HG03378 (cell line): ENCODE measurements around the gene DUSP12.
A peak's percentile ranks its signal among the peaks of the same experiment; 100 is the strongest.
"Not testable (repeated sequence)": the region's sequence is repeated elsewhere in the genome, so short reads cannot be mapped to it uniquely, and the experiment has no call there.

ENCODE experiments used
- ATAC-seq: cut with Tn5 transposase; IDR thresholded peaks from one replicate; pipeline ENCODE4 v1.9.1; 2021; ENCODE audit warnings: mild to moderate bottlenecking, moderate library complexity; ENCODE audit not compliant: unreplicated experiment

Gene DUSP12

GRCh38 chr1:161749509-161750407 lies at the start of gene DUSP12:
TSS of gene DUSP12 (plus strand) at chr1:161749786. CDS start at chr1:161749802, 16 bp downstream.
- ATAC-seq, result peak; percentile 94

- ATAC-seq, result no peak
These were observed 47.3 kb upstream of the DUSP12 start for GRCh38 chr1:161702250-161702649.

GRCh38 chr1:161705537-161705936 lies 44.0 kb upstream of the DUSP12 start:
- peak; percentile 42 for ATAC-seq

GRCh38 chr1:161706113-161706481 lies 43.5 kb upstream of the DUSP12 start:
- ATAC-seq, result no peak

GRCh38 chr1:161706482-161707347 lies 42.9 kb upstream of the DUSP12 start, which contains the start of gene FCRLA:
TSS of gene FCRLA (plus strand) at chr1:161707229. CDS start at chr1:161707265, 36 bp downstream.
- peak; percentile 62 for ATAC-seq

GRCh38 chr1:161707503-161707902 lies 42.1 kb upstream of the DUSP12 start:
- ATAC-seq, result no peak

- ATAC-seq, result no peak
These were observed 40.2 kb upstream of the DUSP12 start for GRCh38 chr1:161709373-161709772.

GRCh38 chr1:161710560-161710959 lies 39.0 kb upstream of the DUSP12 start:
- no peak for ATAC-seq

GRCh38 chr1:161718559-161719324 lies 30.8 kb upstream of the DUSP12 start:
- no peak for ATAC-seq

GRCh38 chr1:161719325-161719611 lies 30.3 kb upstream of the DUSP12 start:
- ATAC-seq, result no peak

GRCh38 chr1:161720422-161720821 lies 29.2 kb upstream of the DUSP12 start:
- ATAC-seq, result no peak

GRCh38 chr1:161720956-161721737 lies 28.4 kb upstream of the DUSP12 start, which contains the start of gene FCRLB:
TSS of gene FCRLB (plus strand) at chr1:161721544. CDS start at chr1:161722673, 1,129 bp downstream.
- no peak for ATAC-seq

- no peak for ATAC-seq
These were observed 27.7 kb upstream of the DUSP12 start for GRCh38 chr1:161721738-161722343.

GRCh38 chr1:161722406-161722805 lies 27.2 kb upstream of the DUSP12 start:
- ATAC-seq, result no peak

- no peak for ATAC-seq
These were observed 26.0 kb upstream of the DUSP12 start for GRCh38 chr1:161723459-161724141.

GRCh38 chr1:161725258-161725907 lies 24.2 kb upstream of the DUSP12 start:
- ATAC-seq, result not testable (repeated sequence)

- ATAC-seq, result no peak
These were observed 23.6 kb upstream of the DUSP12 start for GRCh38 chr1:161725908-161726472.
